Peyer's patch (tissue), 4 donors: Measurements from ENCODE around the gene EREG. TPM values are rescaled to one million over a fixed set of nuclear protein-coding genes. Genes with fewer than 3 reads are reported as not detected.

ENCODE experiments used
- DNase-seq, 3 donors: peaks; one replicate each; pipeline ENCODE4 v3.0.0-alpha.2; 2017 to 2019
- H3K27ac ChIP-seq, 4 donors: fragments of 200-600 bp; sonication (generic); one replicate each; pipeline ENCODE4 v1.5.1; 2016 to 2019
- H3K27me3 ChIP-seq, 2 donors: fragments of 200-600 bp; sonication (generic); one replicate each; pipeline ENCODE4 v1.5.1; 2019
- H3K36me3 ChIP-seq, 3 donors: fragments of 200-600 bp; sonication (generic); one replicate each; pipeline ENCODE4 v1.5.1; 2016 to 2019
- H3K4me1 ChIP-seq, 4 donors: fragments of 200-600 bp; sonication (generic); one replicate each; pipeline ENCODE4 v1.5.1; 2016 to 2019
- H3K4me3 ChIP-seq, 4 donors: fragments of 200-600 bp; sonication (generic); 1 replicate in 3 of 4; 2 replicates in 1 of 4; pipeline ENCODE4 v1.5.1; 2016 to 2019; ENCODE audit warnings: mild to moderate bottlenecking in 1 of 4
- H3K9me3 ChIP-seq, 4 donors: fragments of 200-600 bp; sonication (generic); one replicate each; pipeline ENCODE4 v1.5.1; 2016 to 2019; ENCODE audit warnings: mild to moderate bottlenecking in 1 of 4
- CTCF ChIP-seq, 6 experiments: fragments of 450-650 bp in 4 of 6; fragments of 200-600 bp in 2 of 6; sonication (generic) in 1 of 6; IDR thresholded peaks; one replicate each; pipeline ENCODE4 v1.5.1; 2017 to 2019; ENCODE audit warnings: antibody characterized with exemption in 6 of 6, mild to moderate bottlenecking in 3 of 6, moderate library complexity in 1 of 6
- POLR2A ChIP-seq, 2 donors: fragments of 450-650 bp; IDR thresholded peaks; one replicate each; pipeline ENCODE4 v1.5.1; 2017; ENCODE audit warnings: antibody characterized with exemption in 2 of 2, mild to moderate bottlenecking in 2 of 2, moderate library complexity in 2 of 2
- total RNA-seq, 4 donors: library from RNA; depleted of rRNA; stranded (reverse); fragments of >200 nt; gene quantifications; one replicate each; pipeline ENCODE4 v1.1.0, GENCODE V29; 2016

EREG gene
- total RNA-seq, 4 donors from 2014 or later = 1.1 to 2.8 (median 1.7) TPM; not detected in 1

DNA sequence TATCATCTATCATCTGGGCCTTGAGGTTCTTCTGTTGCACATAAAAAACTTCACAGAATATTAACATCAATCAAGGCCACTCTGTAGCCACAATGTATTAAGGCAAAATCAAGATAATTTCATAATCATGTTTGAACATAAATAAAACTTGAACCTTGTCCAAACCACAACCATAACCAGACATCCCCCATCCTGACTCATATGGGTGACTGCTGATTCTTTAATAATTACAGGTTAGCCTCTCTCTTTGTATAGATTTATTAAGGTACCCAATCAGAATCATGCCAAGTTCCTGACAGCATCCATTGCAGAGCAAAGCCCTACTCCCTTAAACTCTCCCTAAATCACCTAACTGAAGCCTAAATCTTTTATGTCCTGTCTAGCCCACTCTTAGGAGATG is 63.3 kb downstream of the EREG start:
- Histone ChIP-seq H3K27ac (no peak overlapping the region), H3K27me3 (no peaks in the 10 kb centered on the region), H3K36me3 (no peaks in the 10 kb centered on the region), H3K4me3 (no peak overlapping the region), H3K9me3 (no peaks in the 10 kb centered on the region), H3K4me1 (peaks cover 0 to 3% (median 0%) of the 10 kb centered on the region in 4 donors)
- no peak for DNase-seq
- no peak for TF ChIP-seq CTCF (IDR thresholded peaks at IDR 0.05)
- no peak for TF ChIP-seq POLR2A (IDR thresholded peaks at IDR 0.05)

- H3K4me3 ChIP-seq = no peak overlapping the region
- TF ChIP-seq CTCF (IDR thresholded peaks at IDR 0.05) (no peak), POLR2A (IDR thresholded peaks at IDR 0.05) (no peak)
- no peaks in the 10 kb centered on the region for H3K36me3 ChIP-seq
- no peak overlapping the region for H3K27ac ChIP-seq
- H3K27me3 ChIP-seq = no peaks in the 10 kb centered on the region
- DNase-seq = no peak
- H3K9me3 ChIP-seq = no peaks in the 10 kb centered on the region
- H3K4me1 ChIP-seq = no peaks in the 10 kb centered on the region
Observed at GRCh38 chr4:74431113-74431826, 66.3 kb downstream of the EREG start.

DNA sequence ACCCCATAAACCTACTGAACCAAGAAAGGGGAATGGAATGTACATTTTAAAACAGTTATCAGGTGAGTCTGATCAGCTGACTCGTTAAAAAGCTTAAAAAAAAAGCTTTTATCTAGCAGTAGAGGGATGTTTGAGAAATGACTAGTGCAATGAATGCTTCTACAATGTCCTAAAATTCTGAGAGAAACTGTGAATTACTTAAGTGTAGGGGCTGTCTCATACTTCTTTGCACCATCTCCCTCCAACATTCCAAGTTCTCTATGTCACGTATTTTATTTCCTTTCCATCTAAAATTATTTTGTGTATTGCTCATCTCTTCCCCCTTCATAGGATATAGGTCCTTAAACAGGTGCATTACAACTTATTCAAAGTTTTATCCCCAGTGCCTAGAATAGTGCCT is 68.1 kb downstream of the EREG start:
- Histone ChIP-seq H3K36me3 (no peaks in the 10 kb centered on the region), H3K4me3 (no peak overlapping the region), H3K27ac (no peak overlapping the region), H3K9me3 (no peaks in the 10 kb centered on the region), H3K4me1 (no peaks in the 10 kb centered on the region), H3K27me3 (no peaks in the 10 kb centered on the region)
- no peak for DNase-seq
- TF ChIP-seq CTCF (IDR thresholded peaks at IDR 0.05) (no peak), POLR2A (IDR thresholded peaks at IDR 0.05) (no peak)

DNA sequence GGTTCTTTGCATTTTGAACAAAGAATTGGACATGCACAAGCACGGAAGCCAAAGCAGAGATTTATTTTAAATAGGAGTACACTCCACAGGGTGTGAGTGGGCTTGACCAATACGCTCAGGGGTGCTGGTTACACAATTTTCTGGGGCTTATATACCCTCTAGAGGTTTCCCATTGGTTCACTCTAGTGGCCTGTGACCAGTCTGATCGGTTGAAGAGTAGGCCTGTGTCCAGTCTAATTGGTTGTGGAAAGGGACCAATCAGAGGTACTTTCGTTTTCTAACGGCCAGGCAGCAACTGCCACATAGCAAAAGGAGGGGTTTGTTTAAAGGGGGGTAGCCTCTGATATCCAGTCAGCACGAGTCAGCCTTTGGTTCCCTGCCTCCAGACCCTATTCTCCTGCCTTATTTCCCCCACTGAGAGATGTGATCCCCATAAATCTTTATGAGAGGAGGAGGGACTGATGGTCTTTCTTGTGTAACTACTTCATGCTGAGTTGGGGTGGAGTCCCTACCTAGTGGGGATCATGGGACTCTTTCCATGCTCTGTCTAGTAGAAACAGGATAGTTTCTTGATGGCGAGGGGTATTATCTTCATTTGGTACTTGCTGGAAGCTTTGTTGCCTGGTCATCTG is 68.7 kb downstream of the EREG start:
- TF ChIP-seq CTCF (IDR thresholded peaks at IDR 0.05) (no peak), POLR2A (IDR thresholded peaks at IDR 0.05) (no peak)
- no peaks in the 10 kb centered on the region for H3K27me3 ChIP-seq
- no peak overlapping the region for H3K4me3 ChIP-seq
- H3K27ac ChIP-seq = no peak overlapping the region
- H3K36me3 ChIP-seq = no peaks in the 10 kb centered on the region
- no peaks in the 10 kb centered on the region for H3K9me3 ChIP-seq
- H3K4me1 ChIP-seq = no peaks in the 10 kb centered on the region
- no peak for DNase-seq

DNA sequence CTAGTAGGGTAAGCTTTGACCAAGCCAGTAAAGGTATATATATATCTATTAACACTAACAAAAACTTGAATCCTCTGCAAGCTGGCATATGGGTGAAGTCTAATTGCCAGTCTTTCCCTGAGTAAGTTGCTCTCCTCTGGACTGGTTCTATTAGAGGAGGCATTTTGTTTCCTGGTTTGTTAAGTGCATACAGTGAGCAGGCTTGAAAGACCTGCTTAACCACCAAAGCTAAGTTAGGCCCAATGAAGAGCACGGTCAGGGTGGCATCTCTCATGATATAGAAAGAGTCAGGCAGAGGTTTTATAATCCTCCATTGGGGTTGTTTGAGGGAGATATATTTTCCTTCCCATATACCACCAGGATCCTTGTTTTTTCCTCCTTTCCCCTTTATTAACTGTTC is 70.4 kb downstream of the EREG start:
- Histone ChIP-seq H3K4me3 (no peak overlapping the region), H3K4me1 (no peaks in the 10 kb centered on the region), H3K36me3 (no peaks in the 10 kb centered on the region), H3K9me3 (no peaks in the 10 kb centered on the region), H3K27me3 (no peaks in the 10 kb centered on the region), H3K27ac (no peak overlapping the region)
- no peak for DNase-seq
- no peak for TF ChIP-seq CTCF (IDR thresholded peaks at IDR 0.05)
- no peak for TF ChIP-seq POLR2A (IDR thresholded peaks at IDR 0.05)
